ENCODE results near the gene PARP12.

DNA sequence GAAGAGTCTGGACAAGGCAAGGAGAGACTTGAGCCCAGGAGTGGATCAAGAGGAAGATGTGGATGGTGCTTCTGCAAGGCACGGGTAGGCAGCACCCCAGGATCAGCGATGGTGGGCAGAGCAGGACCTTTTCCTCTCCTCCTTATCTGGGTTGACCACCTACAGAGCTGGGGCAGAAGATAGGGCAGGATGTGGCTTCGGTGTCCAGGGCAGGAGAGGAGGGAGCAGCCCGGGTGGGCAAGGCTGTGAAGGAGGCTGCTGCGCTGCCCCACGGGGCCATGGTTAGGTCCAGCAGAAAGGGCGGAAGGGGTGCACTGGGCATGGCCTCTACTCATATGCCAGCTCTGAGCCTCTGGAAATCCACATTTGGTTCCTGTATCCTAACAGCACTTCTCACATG, 20.0 kb upstream of the PARP12 start:
- TF ChIP-seq, protein P1, sequence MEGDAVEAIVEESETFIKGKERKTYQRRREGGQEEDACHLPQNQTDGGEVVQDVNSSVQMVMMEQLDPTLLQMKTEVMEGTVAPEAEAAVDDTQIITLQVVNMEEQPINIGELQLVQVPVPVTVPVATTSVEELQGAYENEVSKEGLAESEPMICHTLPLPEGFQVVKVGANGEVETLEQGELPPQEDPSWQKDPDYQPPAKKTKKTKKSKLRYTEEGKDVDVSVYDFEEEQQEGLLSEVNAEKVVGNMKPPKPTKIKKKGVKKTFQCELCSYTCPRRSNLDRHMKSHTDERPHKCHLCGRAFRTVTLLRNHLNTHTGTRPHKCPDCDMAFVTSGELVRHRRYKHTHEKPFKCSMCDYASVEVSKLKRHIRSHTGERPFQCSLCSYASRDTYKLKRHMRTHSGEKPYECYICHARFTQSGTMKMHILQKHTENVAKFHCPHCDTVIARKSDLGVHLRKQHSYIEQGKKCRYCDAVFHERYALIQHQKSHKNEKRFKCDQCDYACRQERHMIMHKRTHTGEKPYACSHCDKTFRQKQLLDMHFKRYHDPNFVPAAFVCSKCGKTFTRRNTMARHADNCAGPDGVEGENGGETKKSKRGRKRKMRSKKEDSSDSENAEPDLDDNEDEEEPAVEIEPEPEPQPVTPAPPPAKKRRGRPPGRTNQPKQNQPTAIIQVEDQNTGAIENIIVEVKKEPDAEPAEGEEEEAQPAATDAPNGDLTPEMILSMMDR (IDR thresholded peaks at IDR 0.05) = no peak
- no peak for TF ChIP-seq POLR2A (IDR thresholded peaks at IDR 0.05)
